Liver (tissue), 9 donors: Measurements from ENCODE around the gene FN1. TPM values are rescaled to one million over a fixed set of nuclear protein-coding genes. Genes with fewer than 3 reads are reported as not detected.

Source experiments
- DNase-seq: peaks from one replicate; pipeline ENCODE4 v3.0.0-alpha.2; 2017; ENCODE audit warnings: low spot score
- H3K27ac ChIP-seq, 2 donors: one replicate each; pipeline ENCODE4 v1.7.0; 2013; ENCODE audit warnings: inconsistent platforms in 2 of 2, low read length in 2 of 2, control low read depth in 1 of 2, low read depth in 1 of 2, mild to moderate bottlenecking in 1 of 2
- H3K27me3 ChIP-seq, 4 donors: one replicate each; pipeline versions ENCODE4 v1.6.1 to v1.7.0; 2013; ENCODE audit warnings: low read length in 3 of 4, inconsistent platforms in 1 of 4, mild to moderate bottlenecking in 1 of 4, moderate library complexity in 1 of 4; ENCODE audit not compliant: control insufficient read depth in 4 of 4, insufficient read depth in 4 of 4
- H3K36me3 ChIP-seq, 4 donors: one replicate each; pipeline versions ENCODE4 v1.6.1 to v1.7.0; 2013; ENCODE audit warnings: low read length in 3 of 4, mild to moderate bottlenecking in 3 of 4, low read depth in 1 of 4, moderate library complexity in 1 of 4; ENCODE audit not compliant: control insufficient read depth in 4 of 4, insufficient read depth in 3 of 4
- H3K4me1 ChIP-seq, 4 donors: one replicate each; pipeline versions ENCODE4 v1.6.1 to v1.7.0; 2013; ENCODE audit warnings: low read length in 3 of 4, mild to moderate bottlenecking in 3 of 4, moderate library complexity in 1 of 4; ENCODE audit not compliant: control insufficient read depth in 4 of 4, insufficient read depth in 4 of 4
- H3K4me3 ChIP-seq, 3 donors: one replicate each; pipeline versions ENCODE4 v1.6.1 to v1.7.0; 2013; ENCODE audit warnings: low read length in 3 of 3, control low read depth in 1 of 3, low read depth in 1 of 3, mild to moderate bottlenecking in 1 of 3
- H3K9ac ChIP-seq, 2 donors: one replicate each; pipeline ENCODE4 v1.7.0; 2013; ENCODE audit warnings: low read length in 2 of 2, mild to moderate bottlenecking in 2 of 2, moderate library complexity in 2 of 2, control low read depth in 1 of 2, low read depth in 1 of 2
- H3K9me3 ChIP-seq, 4 donors: one replicate each; pipeline versions ENCODE4 v1.6.1 to v1.7.0; 2013; ENCODE audit warnings: low read length in 3 of 4; ENCODE audit not compliant: control insufficient read depth in 4 of 4
- ATF3 ChIP-seq: IDR thresholded peaks from 2 replicates; pipeline ENCODE4 v1.6.1; 2016; ENCODE audit warnings: antibody characterized with exemption
- EGR1 ChIP-seq, 2 donors: IDR thresholded peaks; 2 replicates each; pipeline ENCODE4 v1.6.1; 2016 to 2018; ENCODE audit warnings: antibody characterized with exemption in 2 of 2, low read depth in 2 of 2
- FOXA1 ChIP-seq: IDR thresholded peaks from 2 replicates; pipeline ENCODE4 v1.6.1; 2016; ENCODE audit warnings: antibody characterized with exemption
- FOXA2 ChIP-seq: IDR thresholded peaks from 2 replicates; pipeline ENCODE4 v1.6.1; 2016; ENCODE audit warnings: antibody characterized with exemption
- GABPA ChIP-seq, 2 donors: IDR thresholded peaks in 1 of 2; conservative IDR thresholded peaks in 1 of 2; 2 replicates each; pipeline ENCODE4 v1.6.1; 2016; ENCODE audit warnings: antibody characterized with exemption in 2 of 2, mild to moderate bottlenecking in 1 of 2, moderate library complexity in 1 of 2
- HNF4A ChIP-seq, 2 donors: conservative IDR thresholded peaks; 2 replicates each; pipeline ENCODE4 v1.6.1; 2016; ENCODE audit warnings: antibody characterized with exemption in 2 of 2, mild to moderate bottlenecking in 2 of 2
- HNF4G ChIP-seq: IDR thresholded peaks from 2 replicates; pipeline ENCODE4 v1.6.1; 2016; ENCODE audit warnings: antibody characterized with exemption
- JUND ChIP-seq, 2 donors: IDR thresholded peaks; 2 replicates each; pipeline ENCODE4 v1.6.1; 2016; ENCODE audit warnings: antibody characterized with exemption in 2 of 2
- MAX ChIP-seq: IDR thresholded peaks from 2 replicates; pipeline ENCODE4 v1.6.1; 2016; ENCODE audit warnings: antibody characterized with exemption
- NR2F2 ChIP-seq: IDR thresholded peaks from 2 replicates; pipeline ENCODE4 v1.6.1; 2016; ENCODE audit warnings: antibody characterized with exemption
- RAD21 ChIP-seq, 2 donors: IDR thresholded peaks; 2 replicates each; pipeline ENCODE4 v1.6.1; 2016; ENCODE audit warnings: antibody characterized with exemption in 2 of 2, mild to moderate bottlenecking in 2 of 2
- RXRA ChIP-seq, 2 donors: IDR thresholded peaks; 2 replicates each; pipeline ENCODE4 v1.6.1; 2017 to 2018; ENCODE audit warnings: antibody characterized with exemption in 2 of 2, mild to moderate bottlenecking in 1 of 2
- SP1 ChIP-seq: IDR thresholded peaks from 2 replicates; pipeline ENCODE4 v1.6.1; 2018; ENCODE audit warnings: antibody characterized with exemption, mild to moderate bottlenecking
- TAF1 ChIP-seq: conservative IDR thresholded peaks from 2 replicates; pipeline ENCODE4 v1.6.1; 2016; ENCODE audit warnings: antibody characterized with exemption, mild to moderate bottlenecking
- YY1 ChIP-seq: IDR thresholded peaks from 2 replicates; pipeline ENCODE4 v1.6.1; 2016; ENCODE audit warnings: antibody characterized with exemption, mild to moderate bottlenecking
- WGBS: extraction: QIAGEN DNeasy Blood & Tissue Kit; methylation state at CpG from one replicate; pipeline ENCODE4 v1.1.7; 2013; 5-methylcytosine and 5-hydroxymethylcytosine counted together
- polyA plus RNA-seq, 2 donors: library from polyadenylated mRNA; stranded (reverse) in 1 of 2; unstranded in 1 of 2; fragments of 200-250 nt in 1 of 2; fragments of >200 nt in 1 of 2; fragmentation: Nextera tagmentation in 1 of 2; extraction: Ambion mirVana in 1 of 2; gene quantifications; one replicate each; pipeline versions ENCODE4 v1.2.1 to v1.2.3, GENCODE V29; 2013 to 2015
- total RNA-seq, 2 donors: library from RNA; depleted of rRNA; stranded (reverse); fragments of >200 nt; gene quantifications; one replicate each; pipeline ENCODE4 v1.2.3, GENCODE V29; 2014
- TF ChIP-seq, protein P1 (sequence below): fragments of 150-350 bp; IDR thresholded peaks from 2 replicates; pipeline ENCODE4 v1.5.1; 2017; ENCODE audit warnings: improper control_type of control experiment, low read depth, low read length; ENCODE audit not compliant: missing input control
- TF ChIP-seq, protein P2 (sequence below): IDR thresholded peaks from 2 replicates; pipeline ENCODE4 v1.6.1; 2016; ENCODE audit warnings: antibody characterized with exemption, mild to moderate bottlenecking
- TF ChIP-seq, protein P3 (sequence below): IDR thresholded peaks from 2 replicates; pipeline ENCODE4 v1.6.1; 2016; ENCODE audit warnings: antibody characterized with exemption
- donor health status: healthy.
- donor health status: healthy.
- donor health status: healthy.
- donor health status: healthy.
- donor health status: healthy.

The FN1 gene
- total and polyA plus RNA-seq, 4 donors: 545 to 1,402 (median 837) TPM

DNA sequence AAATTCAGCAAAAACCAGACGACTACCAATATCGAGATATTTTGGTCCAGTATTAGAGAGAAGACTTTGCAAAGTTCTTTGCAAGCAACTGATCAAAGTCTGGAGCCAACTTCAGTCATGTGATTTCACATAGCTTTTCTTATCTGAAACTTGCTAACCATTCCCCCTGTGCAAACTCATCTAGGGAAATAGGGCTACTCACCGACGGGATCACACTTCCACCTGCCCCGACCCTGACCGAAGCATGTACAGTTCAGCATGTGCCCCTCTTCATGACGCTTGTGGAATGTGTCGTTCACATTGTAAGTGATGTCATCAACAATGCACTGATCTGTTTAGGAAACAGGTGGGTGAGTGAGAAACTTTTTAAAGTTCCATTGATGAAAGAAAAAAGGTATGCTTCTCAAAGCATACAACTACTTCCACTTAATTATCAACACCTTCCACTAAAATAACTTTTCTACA, 15.4 kb downstream of the FN1 start:
- H3K36me3 ChIP-seq: peaks cover 5 to 48% (median 32%) of the 10 kb centered on the region in 4 donors
- no peak overlapping the region for H3K9ac ChIP-seq
- H3K9me3 ChIP-seq: no peaks in the 10 kb centered on the region
- no peaks in the 10 kb centered on the region for H3K27me3 ChIP-seq
- no peak overlapping the region for H3K4me3 ChIP-seq
- H3K27ac ChIP-seq: peak overlapping the region; percentile 24 to 66
- 34% methylated on average over 8 of the region's 8 CpGs for WGBS
- TF ChIP-seq RAD21 (IDR thresholded peaks at IDR 0.05) (peak in 1 of 2 donors; percentile 5), YY1 (peak; percentile 28), FOXA1 (no peak), JUND (IDR thresholded peaks at IDR 0.05) (peak in 1 of 2 donors; percentile 38), SP1 (peak; percentile 46), FOXA2 (no peak), HNF4A (conservative IDR thresholded peaks at IDR 0.05) (peak; percentile 58 to 69), TAF1 (no peak), NR2F2 (no peak), EGR1 (IDR thresholded peaks at IDR 0.05; ENCODE audit: low read depth in 2 of 2) (no peak), MAX (peak; percentile 66), GABPA (IDR thresholded peaks at IDR 0.05 in 1 of 2, conservative IDR thresholded peaks at IDR 0.05 in 1 of 2) (no peak), HNF4G (no peak), ATF3 (no peak), RXRA (IDR thresholded peaks at IDR 0.05) (peak; percentile 65 to 77)
- TF ChIP-seq, protein P1, sequence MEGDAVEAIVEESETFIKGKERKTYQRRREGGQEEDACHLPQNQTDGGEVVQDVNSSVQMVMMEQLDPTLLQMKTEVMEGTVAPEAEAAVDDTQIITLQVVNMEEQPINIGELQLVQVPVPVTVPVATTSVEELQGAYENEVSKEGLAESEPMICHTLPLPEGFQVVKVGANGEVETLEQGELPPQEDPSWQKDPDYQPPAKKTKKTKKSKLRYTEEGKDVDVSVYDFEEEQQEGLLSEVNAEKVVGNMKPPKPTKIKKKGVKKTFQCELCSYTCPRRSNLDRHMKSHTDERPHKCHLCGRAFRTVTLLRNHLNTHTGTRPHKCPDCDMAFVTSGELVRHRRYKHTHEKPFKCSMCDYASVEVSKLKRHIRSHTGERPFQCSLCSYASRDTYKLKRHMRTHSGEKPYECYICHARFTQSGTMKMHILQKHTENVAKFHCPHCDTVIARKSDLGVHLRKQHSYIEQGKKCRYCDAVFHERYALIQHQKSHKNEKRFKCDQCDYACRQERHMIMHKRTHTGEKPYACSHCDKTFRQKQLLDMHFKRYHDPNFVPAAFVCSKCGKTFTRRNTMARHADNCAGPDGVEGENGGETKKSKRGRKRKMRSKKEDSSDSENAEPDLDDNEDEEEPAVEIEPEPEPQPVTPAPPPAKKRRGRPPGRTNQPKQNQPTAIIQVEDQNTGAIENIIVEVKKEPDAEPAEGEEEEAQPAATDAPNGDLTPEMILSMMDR: no peak
- TF ChIP-seq, protein P2, sequence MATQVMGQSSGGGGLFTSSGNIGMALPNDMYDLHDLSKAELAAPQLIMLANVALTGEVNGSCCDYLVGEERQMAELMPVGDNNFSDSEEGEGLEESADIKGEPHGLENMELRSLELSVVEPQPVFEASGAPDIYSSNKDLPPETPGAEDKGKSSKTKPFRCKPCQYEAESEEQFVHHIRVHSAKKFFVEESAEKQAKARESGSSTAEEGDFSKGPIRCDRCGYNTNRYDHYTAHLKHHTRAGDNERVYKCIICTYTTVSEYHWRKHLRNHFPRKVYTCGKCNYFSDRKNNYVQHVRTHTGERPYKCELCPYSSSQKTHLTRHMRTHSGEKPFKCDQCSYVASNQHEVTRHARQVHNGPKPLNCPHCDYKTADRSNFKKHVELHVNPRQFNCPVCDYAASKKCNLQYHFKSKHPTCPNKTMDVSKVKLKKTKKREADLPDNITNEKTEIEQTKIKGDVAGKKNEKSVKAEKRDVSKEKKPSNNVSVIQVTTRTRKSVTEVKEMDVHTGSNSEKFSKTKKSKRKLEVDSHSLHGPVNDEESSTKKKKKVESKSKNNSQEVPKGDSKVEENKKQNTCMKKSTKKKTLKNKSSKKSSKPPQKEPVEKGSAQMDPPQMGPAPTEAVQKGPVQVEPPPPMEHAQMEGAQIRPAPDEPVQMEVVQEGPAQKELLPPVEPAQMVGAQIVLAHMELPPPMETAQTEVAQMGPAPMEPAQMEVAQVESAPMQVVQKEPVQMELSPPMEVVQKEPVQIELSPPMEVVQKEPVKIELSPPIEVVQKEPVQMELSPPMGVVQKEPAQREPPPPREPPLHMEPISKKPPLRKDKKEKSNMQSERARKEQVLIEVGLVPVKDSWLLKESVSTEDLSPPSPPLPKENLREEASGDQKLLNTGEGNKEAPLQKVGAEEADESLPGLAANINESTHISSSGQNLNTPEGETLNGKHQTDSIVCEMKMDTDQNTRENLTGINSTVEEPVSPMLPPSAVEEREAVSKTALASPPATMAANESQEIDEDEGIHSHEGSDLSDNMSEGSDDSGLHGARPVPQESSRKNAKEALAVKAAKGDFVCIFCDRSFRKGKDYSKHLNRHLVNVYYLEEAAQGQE: no peak
- TF ChIP-seq, protein P3, sequence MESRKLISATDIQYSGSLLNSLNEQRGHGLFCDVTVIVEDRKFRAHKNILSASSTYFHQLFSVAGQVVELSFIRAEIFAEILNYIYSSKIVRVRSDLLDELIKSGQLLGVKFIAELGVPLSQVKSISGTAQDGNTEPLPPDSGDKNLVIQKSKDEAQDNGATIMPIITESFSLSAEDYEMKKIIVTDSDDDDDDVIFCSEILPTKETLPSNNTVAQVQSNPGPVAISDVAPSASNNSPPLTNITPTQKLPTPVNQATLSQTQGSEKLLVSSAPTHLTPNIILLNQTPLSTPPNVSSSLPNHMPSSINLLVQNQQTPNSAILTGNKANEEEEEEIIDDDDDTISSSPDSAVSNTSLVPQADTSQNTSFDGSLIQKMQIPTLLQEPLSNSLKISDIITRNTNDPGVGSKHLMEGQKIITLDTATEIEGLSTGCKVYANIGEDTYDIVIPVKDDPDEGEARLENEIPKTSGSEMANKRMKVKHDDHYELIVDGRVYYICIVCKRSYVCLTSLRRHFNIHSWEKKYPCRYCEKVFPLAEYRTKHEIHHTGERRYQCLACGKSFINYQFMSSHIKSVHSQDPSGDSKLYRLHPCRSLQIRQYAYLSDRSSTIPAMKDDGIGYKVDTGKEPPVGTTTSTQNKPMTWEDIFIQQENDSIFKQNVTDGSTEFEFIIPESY: peak; percentile 26
- no peak for DNase-seq
- H3K4me1 ChIP-seq: peaks cover 10 to 85% (median 71%) of the 10 kb centered on the region in 4 donors
